IPS-20b (cell line): ENCODE measurements around the gene HABP2.

Experiments
- H3K27ac ChIP-seq: one replicate; pipeline ENCODE4 v1.5.1; 2013; ENCODE audit warnings: low read length
- H3K27me3 ChIP-seq: 2 replicates; pipeline ENCODE4 v1.6.1; 2013; ENCODE audit warnings: mild to moderate bottlenecking, low read length, inconsistent platforms; ENCODE audit not compliant: insufficient read depth
- H3K36me3 ChIP-seq: 2 replicates; pipeline ENCODE4 v1.6.1; 2013; ENCODE audit warnings: low read depth, mild to moderate bottlenecking, inconsistent platforms, low read length, moderate library complexity; ENCODE audit not compliant: insufficient read depth
- H3K4me1 ChIP-seq: 2 replicates; pipeline ENCODE4 v1.6.1; 2013; ENCODE audit warnings: mild to moderate bottlenecking, control low read depth, inconsistent platforms, low read length, moderate library complexity; ENCODE audit not compliant: insufficient read depth
- H3K4me3 ChIP-seq: 2 replicates; pipeline ENCODE4 v1.5.1; 2013; ENCODE audit warnings: mild to moderate bottlenecking, low read length, inconsistent platforms
- H3K9ac ChIP-seq: 2 replicates; pipeline ENCODE4 v1.6.1; 2013; ENCODE audit warnings: low read depth, mild to moderate bottlenecking, inconsistent platforms, low read length, moderate library complexity
- H3K9me3 ChIP-seq: 2 replicates; pipeline ENCODE4 v1.6.1; 2013; ENCODE audit warnings: mild to moderate bottlenecking, low read depth, low read length, inconsistent platforms; ENCODE audit not compliant: insufficient read depth

HABP2 gene

GRCh38 chr10:113561214-113561613 is 8.4 kb downstream of the HABP2 start:
- no peak overlapping the region for H3K4me3 ChIP-seq
- no peak overlapping the region for H3K27ac ChIP-seq
- peaks cover 18% of the 10 kb centered on the region for H3K4me1 ChIP-seq
- no peak overlapping the region for H3K9ac ChIP-seq
- peaks cover 79% of the 10 kb centered on the region for H3K27me3 ChIP-seq
- H3K9me3 ChIP-seq, result no peaks in the 10 kb centered on the region
- H3K36me3 ChIP-seq, result no peaks in the 10 kb centered on the region

- H3K27me3 ChIP-seq, result peaks cover 71% of the 10 kb centered on the region
These were observed 9.2 kb downstream of the HABP2 start for GRCh38 chr10:113562069-113562468.

GRCh38 chr10:113562704-113563103 is 9.9 kb downstream of the HABP2 start:
- Histone ChIP-seq H3K9me3 (no peaks in the 10 kb centered on the region), H3K4me1 (peaks cover 17% of the 10 kb centered on the region), H3K9ac (no peak overlapping the region), H3K27me3 (peaks cover 64% of the 10 kb centered on the region), H3K36me3 (no peaks in the 10 kb centered on the region), H3K27ac (no peak overlapping the region), H3K4me3 (no peak overlapping the region)

More at GRCh38 chr10:113562069-113562468, 9.2 kb downstream of the HABP2 start:
- H3K4me1 ChIP-seq, result peaks cover 18% of the 10 kb centered on the region
- H3K9me3 ChIP-seq, result no peaks in the 10 kb centered on the region
- H3K9ac ChIP-seq, result no peak overlapping the region
- no peak overlapping the region for H3K27ac ChIP-seq
- no peaks in the 10 kb centered on the region for H3K36me3 ChIP-seq
- no peak overlapping the region for H3K4me3 ChIP-seq

GRCh38 chr10:113563306-113564088 is 10.6 kb downstream of the HABP2 start:
- Histone ChIP-seq H3K36me3 (no peaks in the 10 kb centered on the region), H3K9ac (no peak overlapping the region), H3K4me1 (peaks cover 12% of the 10 kb centered on the region; the same call in 1 of the 2 replicates), H3K9me3 (no peaks in the 10 kb centered on the region), H3K27me3 (peaks cover 60% of the 10 kb centered on the region), H3K4me3 (peak overlapping the region; percentile 13; the same call in 1 of the 2 replicates), H3K27ac (no peak overlapping the region)

GRCh38 chr10:113565364-113565763 is 12.5 kb downstream of the HABP2 start:
- Histone ChIP-seq H3K27ac (no peak overlapping the region), H3K36me3 (no peaks in the 10 kb centered on the region), H3K4me1 (peaks cover 3% of the 10 kb centered on the region; the same call in 1 of the 2 replicates), H3K27me3 (peaks cover 47% of the 10 kb centered on the region), H3K4me3 (no peak overlapping the region), H3K9ac (no peak overlapping the region), H3K9me3 (no peaks in the 10 kb centered on the region)

GRCh38 chr10:113566888-113567287 is 14.0 kb downstream of the HABP2 start:
- Histone ChIP-seq H3K9ac (no peak overlapping the region), H3K27ac (no peak overlapping the region), H3K4me3 (no peak overlapping the region), H3K4me1 (peaks cover 3% of the 10 kb centered on the region; the same call in 1 of the 2 replicates), H3K27me3 (peaks cover 31% of the 10 kb centered on the region), H3K36me3 (no peaks in the 10 kb centered on the region), H3K9me3 (no peaks in the 10 kb centered on the region)

GRCh38 chr10:113569576-113569975 is 16.7 kb downstream of the HABP2 start:
- Histone ChIP-seq H3K4me3 (no peak overlapping the region), H3K36me3 (no peaks in the 10 kb centered on the region), H3K4me1 (peaks cover 3% of the 10 kb centered on the region; the same call in 1 of the 2 replicates), H3K9me3 (no peaks in the 10 kb centered on the region), H3K9ac (no peak overlapping the region), H3K27me3 (peaks cover 9% of the 10 kb centered on the region; the same call in 1 of the 2 replicates), H3K27ac (no peak overlapping the region)

- peaks cover 13% of the 10 kb centered on the region; the same call in 1 of the 2 replicates for H3K27me3 ChIP-seq
- no peak overlapping the region for H3K4me3 ChIP-seq
- H3K9me3 ChIP-seq, result no peaks in the 10 kb centered on the region
- no peaks in the 10 kb centered on the region for H3K36me3 ChIP-seq
- no peak overlapping the region for H3K9ac ChIP-seq
- no peak overlapping the region for H3K27ac ChIP-seq
- no peaks in the 10 kb centered on the region for H3K4me1 ChIP-seq
These were observed 19.9 kb downstream of the HABP2 start for GRCh38 chr10:113572520-113573290.

- Histone ChIP-seq H3K9me3 (no peaks in the 10 kb centered on the region), H3K4me1 (no peaks in the 10 kb centered on the region), H3K4me3 (no peak overlapping the region), H3K27me3 (peaks cover 10% of the 10 kb centered on the region; the same call in 1 of the 2 replicates), H3K9ac (no peak overlapping the region), H3K36me3 (no peaks in the 10 kb centered on the region), H3K27ac (no peak overlapping the region)
These were observed 20.5 kb downstream of the HABP2 start for GRCh38 chr10:113573368-113573767.

GRCh38 chr10:113576852-113577251 is 24.0 kb downstream of the HABP2 start:
- H3K4me3 ChIP-seq, result no peak overlapping the region
- no peaks in the 10 kb centered on the region for H3K9me3 ChIP-seq
- H3K9ac ChIP-seq, result no peak overlapping the region
- no peaks in the 10 kb centered on the region for H3K4me1 ChIP-seq
- H3K27ac ChIP-seq, result no peak overlapping the region
- no peaks in the 10 kb centered on the region for H3K36me3 ChIP-seq
- H3K27me3 ChIP-seq, result peaks cover 4% of the 10 kb centered on the region; the same call in 1 of the 2 replicates

- Histone ChIP-seq H3K4me1 (no peaks in the 10 kb centered on the region), H3K9me3 (no peaks in the 10 kb centered on the region), H3K36me3 (no peaks in the 10 kb centered on the region), H3K9ac (no peak overlapping the region), H3K4me3 (no peak overlapping the region), H3K27ac (no peak overlapping the region), H3K27me3 (peaks cover 8% of the 10 kb centered on the region; the same call in 1 of the 2 replicates)
These were observed 25.9 kb downstream of the HABP2 start for GRCh38 chr10:113578773-113579172.
